ENCODE results near the gene CBLN3.
"Not testable (repeated sequence)": the region's sequence is repeated elsewhere in the genome, so short reads cannot be mapped to it uniquely, and the experiment has no call there.

The CBLN3 gene

GRCh38 chr14:24399999-24400718 is 29.3 kb downstream of the CBLN3 start:
- DNase-seq: no peak

GRCh38 chr14:24399447-24399822 is 30.0 kb downstream of the CBLN3 start:
- DNase-seq: no peak

- peak; percentile 24 for DNase-seq
Observed at GRCh38 chr14:24398653-24399446, 30.6 kb downstream of the CBLN3 start, which contains the start of gene NYNRIN. NYNRIN (plus strand) TSS chr14:24399003; CDS start chr14:24399247, 244 bp downstream.

DNA sequence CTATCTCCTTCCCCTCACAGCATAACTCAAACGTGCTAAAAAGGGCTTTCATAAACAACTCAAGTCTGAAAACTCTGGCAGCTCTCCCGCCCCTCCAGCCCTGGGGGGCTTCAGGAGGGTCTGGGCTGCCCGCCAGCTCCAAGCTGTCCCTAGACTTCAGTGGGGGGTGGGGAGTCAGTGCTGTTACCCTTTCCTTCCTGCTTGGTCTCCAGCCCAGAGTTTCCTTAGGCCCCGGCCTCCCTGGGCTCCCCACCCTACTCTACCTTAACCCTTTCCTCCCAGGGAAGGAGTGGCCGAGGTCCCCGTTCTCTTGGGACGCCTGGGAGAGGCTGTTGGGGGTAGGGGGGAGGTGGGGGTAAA is 31.2 kb downstream of the CBLN3 start:
- no peak for DNase-seq

- DNase-seq: no peak
Observed at GRCh38 chr14:24397639-24398292, 31.7 kb downstream of the CBLN3 start.

DNA sequence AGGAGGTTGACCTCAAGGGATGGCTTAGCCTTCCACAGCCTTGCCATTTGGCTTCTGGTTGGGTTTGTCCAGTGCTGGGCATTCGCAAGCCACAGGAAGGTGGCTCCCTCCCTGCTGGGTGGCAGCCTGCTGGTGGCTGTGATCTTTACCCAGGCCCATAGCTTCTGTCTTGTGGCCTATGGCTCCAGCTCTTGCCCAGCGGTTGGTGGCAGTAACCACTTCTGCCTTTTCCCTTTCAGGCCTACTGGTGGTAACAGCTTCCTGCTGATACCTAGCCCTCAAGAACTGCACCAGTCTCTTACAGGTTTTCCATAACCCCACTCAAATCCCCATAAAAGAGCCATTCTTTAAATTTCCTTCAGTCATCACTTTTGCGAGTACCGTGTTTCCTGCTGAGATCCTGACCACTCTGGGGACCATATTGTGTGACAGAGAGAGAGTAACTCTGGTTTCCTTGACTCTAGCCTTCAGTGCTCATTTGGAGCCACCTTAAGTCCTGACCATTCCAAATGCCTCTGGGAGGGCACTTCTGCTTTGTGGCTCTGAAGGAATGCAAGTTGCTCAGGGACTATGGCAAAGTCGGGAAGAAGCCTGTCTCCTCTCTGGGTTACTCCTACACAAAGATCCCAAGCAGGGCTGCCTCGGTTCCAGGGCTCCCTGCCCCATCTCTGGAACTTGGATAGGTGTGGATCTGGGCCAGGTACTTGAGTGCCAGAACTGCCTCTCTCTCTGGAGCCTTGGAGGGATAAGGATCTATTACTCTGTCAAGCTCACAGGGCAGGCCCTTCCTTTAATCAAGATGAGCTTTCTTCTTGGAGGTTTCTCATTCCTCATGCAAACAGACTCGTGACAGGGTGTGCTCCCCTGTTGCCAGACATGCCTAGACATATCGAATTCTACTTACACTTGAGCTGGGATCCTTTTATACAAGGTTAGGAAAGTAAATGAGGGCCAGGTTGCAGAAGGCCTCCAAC is 33.6 kb downstream of the CBLN3 start:
- DNase-seq: no peak

GRCh38 chr14:24394275-24394674 is 35.2 kb downstream of the CBLN3 start:
- no peak for DNase-seq

GRCh38 chr14:24392325-24393091 is 37.0 kb downstream of the CBLN3 start:
- DNase-seq: no peak

DNA sequence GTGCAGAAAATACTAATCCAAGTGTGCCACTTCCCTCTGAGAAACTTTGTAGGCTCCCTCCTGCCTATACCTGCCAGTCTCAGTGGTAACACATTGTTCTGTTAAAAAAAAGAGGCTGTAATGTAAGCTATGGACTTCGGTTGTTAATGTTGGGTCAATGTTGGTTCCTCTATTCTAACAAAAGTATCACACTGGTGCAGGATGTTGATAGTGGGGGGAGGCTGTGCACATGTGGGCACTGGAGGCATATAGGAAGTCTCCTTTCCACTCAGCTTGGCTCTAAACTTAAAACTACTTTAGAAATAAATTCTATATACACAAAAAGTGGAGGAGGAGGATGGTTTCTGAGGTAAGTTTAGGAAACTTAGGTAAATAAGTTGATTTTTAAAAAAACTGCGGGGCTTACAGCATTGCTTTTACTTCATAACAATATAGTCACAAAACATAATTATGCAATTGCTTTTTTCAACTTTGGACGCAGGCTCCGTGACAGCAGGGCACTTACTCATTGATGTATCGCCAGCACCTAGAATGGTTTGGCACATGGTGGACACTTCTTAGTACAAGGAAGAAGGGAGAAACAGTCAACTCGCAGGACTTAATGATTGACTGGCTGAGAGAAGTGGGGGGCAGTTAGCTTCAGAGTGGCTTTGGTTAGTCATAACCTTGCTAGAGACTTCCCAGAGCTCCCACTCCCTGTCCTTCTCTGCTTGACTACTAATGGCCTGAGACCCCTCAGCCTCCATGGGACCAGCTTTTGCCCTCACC is 38.6 kb downstream of the CBLN3 start:
- no peak for DNase-seq

DNA sequence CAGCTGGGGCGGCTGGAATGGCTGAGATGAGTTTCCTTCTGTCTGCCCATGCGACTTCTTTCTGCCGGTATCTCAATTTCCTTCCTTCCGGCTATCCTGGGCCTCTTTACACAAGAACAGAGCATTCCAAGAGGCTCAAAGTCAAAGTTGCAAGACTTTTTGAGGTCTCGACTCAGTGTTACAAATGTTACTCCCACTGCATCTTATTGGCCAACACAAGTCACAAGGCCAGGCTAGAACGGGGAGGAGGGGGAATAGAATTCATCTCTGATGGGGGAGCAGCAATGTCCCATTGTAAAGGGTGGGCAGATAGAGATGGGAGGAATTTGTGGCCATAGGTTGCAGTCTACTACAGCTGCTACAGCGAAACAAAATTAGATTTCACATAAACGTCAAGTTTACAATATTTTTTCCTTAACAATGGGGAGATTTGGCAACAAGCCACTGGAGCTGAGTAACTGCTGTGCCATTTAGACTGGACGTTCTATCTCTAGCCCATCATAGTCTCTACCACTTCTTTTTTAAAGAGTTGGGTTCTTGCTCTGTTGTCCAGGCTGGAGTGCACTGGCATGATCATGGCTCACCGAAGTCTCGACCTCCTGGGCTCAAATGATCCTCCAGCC is 40.1 kb downstream of the CBLN3 start:
- no peak for DNase-seq

DNA sequence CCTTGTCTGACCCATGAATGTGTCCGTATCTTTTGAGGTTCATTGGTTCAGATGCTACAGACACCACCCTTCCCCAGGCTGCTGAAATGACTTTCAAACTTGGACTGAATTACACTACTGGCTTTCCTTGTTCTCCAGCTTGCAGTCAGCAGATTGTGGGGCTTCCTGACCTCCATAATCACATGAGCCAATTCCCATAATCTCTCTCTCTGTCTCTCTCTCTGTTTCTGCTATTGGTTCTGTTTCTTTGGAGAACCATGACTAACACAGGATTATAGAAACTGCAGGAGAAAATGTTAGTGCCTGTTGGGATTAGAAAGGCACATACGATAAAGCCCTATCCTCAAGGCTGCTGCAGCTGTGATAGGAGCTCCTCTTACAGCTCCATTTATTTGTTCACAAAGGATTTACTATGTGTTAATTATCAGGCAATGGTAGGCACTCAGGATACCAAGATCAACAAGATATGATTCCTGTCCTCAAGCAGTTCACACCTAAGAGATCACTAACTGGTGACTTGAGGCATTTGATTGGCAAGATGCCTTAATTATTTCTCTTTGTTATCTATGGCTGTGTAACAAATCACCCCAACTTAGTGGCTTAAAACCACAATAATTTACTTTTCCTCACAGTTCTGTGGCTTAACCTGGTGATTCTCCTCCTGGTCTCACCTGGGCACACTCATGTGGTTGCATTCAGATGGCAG is 40.8 kb downstream of the CBLN3 start:
- no peak for DNase-seq

DNA sequence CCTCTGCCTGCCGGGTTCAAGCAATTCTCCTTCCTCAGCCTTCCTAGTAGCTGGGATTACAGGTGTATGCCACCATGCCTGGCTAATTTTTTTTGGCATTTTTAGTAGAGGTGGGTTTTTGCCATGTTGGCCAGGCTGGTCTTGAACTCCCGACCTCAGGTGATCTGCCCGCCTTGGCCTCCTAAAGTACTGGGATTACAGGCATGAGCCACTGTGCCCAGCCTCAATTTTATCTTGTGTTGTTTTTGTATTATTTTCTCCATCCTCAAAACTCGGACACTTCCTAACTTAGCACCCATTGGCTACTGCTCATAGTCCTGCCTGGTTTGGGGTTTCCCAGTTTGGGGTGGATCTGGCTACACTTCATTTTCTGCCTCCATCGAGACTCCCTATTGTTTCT is 41.9 kb downstream of the CBLN3 start:
- not testable (repeated sequence) for DNase-seq

DNA sequence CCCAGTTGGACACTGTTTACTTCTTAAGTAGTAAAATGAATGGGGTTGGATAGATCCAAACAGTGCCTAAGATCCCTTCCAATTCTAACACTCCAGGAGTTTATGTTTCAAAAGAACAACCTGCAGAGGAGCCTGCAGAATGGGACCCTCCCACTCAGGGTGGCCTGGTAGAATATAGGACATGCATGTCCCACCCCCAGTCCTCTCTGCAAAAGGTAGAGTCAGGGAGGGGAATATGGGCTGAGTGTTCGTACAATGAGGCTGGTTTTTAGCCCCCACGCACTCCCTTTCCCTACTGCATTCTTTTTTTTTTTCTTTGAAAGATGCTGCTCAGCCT is 42.5 kb downstream of the CBLN3 start:
- no peak for DNase-seq

DNA sequence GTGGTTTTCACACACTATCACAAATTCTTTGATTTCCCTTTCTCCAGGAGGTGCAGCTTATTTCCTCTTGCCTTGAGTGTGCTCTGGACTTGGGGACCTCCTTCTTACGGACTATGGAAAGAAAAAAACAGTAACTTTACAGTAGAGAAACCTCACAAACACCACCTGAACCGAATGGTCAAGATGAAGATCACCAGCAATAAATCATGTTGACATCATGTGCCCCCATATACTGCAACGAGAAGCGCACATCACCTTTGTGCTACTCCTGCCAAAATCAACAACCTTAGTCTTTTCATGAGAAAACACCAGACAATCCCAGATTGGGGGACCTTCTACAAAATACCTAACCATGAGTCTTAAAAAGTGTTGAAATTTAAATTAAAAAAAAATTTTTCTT is 43.9 kb downstream of the CBLN3 start:
- DNase-seq: no peak

DNA sequence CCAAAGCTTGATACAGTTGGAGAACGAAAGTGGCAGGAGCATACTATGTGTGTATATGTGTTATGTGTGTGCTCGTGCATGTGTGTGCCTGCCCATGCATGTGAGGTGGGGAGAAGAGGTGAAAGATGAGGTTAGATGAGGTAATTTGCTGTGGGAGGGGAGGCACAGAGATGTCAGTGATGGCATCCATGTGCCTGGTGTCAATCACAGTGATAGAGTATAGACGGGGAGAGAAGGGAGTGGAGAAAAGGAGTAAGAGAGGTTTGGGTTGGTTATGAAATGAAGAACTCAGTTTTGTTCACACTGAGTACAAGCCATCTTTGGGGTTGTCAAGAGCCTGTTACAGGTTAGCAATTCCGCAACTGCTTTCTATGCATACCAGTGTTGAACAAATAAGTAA is 45.3 kb downstream of the CBLN3 start:
- DNase-seq: no peak

- DNase-seq: no peak
Observed at GRCh38 chr14:24382064-24382371, 47.5 kb downstream of the CBLN3 start.

DNA sequence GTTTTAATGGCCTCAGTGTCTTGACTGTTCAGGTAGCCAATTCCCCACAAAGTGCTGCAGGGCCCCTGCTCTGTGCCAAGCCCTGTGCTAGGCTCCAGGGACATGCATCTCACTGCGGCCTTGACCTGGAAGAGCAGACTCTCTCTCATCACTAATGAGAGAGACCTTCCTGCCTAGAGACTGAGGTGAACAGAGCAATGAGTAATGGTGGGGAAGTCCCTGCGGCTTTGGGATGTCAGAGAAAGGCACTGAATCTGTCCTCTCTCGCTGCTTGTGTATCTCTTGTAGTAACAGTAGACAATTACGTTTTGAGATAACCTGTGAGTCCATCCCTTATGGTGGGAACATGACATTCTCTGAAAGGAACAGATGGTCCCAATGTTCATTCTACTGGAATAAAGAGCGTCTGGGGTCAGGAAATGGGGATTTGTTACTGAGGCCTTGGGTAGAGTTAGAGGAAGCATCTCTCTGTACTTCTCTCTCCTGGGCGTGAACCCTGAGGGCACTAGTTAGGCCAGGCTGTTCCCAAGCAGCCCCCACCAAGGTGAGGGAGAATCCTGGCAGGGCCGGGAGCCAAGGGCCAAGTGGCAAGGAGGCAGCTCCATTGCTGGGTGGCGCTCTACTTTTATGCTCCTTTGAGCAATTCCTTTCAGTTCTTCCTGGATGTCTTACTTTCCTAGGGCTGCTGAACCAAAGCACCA is 48.0 kb downstream of the CBLN3 start:
- DNase-seq: no peak

DNA sequence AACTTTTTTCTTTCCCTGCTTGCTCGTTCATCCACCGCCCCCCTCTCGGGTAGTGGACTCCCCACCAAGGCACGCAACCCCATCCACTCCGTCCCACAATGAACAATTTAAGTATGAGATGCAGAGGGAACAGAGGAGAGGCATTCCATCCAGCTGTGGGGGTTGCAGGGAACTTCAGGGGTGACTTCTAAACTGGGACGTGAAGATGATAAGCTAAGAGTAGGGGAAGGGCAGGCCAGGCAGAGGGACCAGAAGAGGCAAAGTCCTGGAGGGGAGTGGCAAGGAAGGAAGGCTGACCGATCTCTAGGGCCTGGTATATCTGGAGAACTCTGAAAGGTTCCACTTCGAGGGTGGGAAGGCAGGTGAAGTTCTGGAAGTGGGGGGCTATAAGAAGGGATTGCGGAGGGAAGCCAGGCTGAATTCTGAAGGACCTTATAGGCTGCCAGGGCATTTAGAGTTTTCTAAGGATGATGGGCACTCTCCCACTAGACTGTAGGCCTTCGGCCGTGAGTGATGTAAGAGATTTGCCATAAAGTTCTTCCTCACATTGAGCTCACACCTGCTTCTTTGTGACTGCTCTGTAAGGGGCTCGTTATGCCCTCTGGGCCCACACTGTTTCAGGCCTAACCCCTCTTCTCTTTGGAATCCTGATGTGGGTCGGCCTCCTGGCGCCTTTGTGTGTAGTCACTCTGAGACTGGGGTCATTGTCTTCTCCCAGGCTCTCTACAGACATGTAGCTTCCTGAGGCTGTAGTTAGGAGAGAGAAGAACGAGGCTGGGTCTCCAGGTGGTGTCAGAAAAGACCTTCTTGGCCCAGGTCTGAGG is 49.3 kb downstream of the CBLN3 start:
- DNase-seq: no peak
